ENCODE measurements around the gene RAD51C.
"Not testable (repeated sequence)": the region's sequence is repeated elsewhere in the genome, so short reads cannot be mapped to it uniquely, and the experiment has no call there.

The RAD51C gene

GRCh38 chr17:58734811-58735210 is 42.4 kb downstream of the RAD51C start:
- no peak for DNase-seq (ENCODE audit: low read depth in 2 of 2)

GRCh38 chr17:58741121-58741625 is 48.8 kb downstream of the RAD51C start:
- no peak for DNase-seq (ENCODE audit: low read depth in 2 of 2)

- DNase-seq (ENCODE audit: low read depth in 2 of 2): no peak
Measured at GRCh38 chr17:58747674-58748073, 55.3 kb downstream of the RAD51C start.

GRCh38 chr17:58749627-58750026 is 57.2 kb downstream of the RAD51C start:
- DNase-seq (ENCODE audit: low read depth in 2 of 2): not testable (repeated sequence)

- no peak for DNase-seq (ENCODE audit: low read depth in 2 of 2)
Measured at GRCh38 chr17:58753026-58753425, 60.6 kb downstream of the RAD51C start.

- DNase-seq (ENCODE audit: low read depth in 2 of 2): no peak
Measured at GRCh38 chr17:58755269-58755576, 62.8 kb downstream of the RAD51C start.

- DNase-seq (ENCODE audit: low read depth in 2 of 2): no peak
Measured at GRCh38 chr17:58755577-58756245, 63.3 kb downstream of the RAD51C start, which contains the start of gene PPM1E. PPM1E (plus strand) TSS chr17:58755854.

GRCh38 chr17:58756246-58757161 is 64.1 kb downstream of the RAD51C start:
- no peak for DNase-seq (ENCODE audit: low read depth in 2 of 2)

- DNase-seq (ENCODE audit: low read depth in 2 of 2): no peak
Measured at GRCh38 chr17:58757162-58757613, 64.8 kb downstream of the RAD51C start.

- DNase-seq (ENCODE audit: low read depth in 2 of 2): no peak
Measured at GRCh38 chr17:58758890-58759289, 66.5 kb downstream of the RAD51C start.

GRCh38 chr17:58759522-58759921 is 67.1 kb downstream of the RAD51C start:
- DNase-seq (ENCODE audit: low read depth in 2 of 2): no peak

- DNase-seq (ENCODE audit: low read depth in 2 of 2): no peak
Measured at GRCh38 chr17:58760248-58760647, 67.8 kb downstream of the RAD51C start.

- DNase-seq (ENCODE audit: low read depth in 2 of 2): no peak
Measured at GRCh38 chr17:58763263-58763662, 70.9 kb downstream of the RAD51C start.

- no peak for DNase-seq (ENCODE audit: low read depth in 2 of 2)
Measured at GRCh38 chr17:58764373-58764772, 72.0 kb downstream of the RAD51C start.

- DNase-seq (ENCODE audit: low read depth in 2 of 2): not testable (repeated sequence)
Measured at GRCh38 chr17:58778482-58778881, 86.1 kb downstream of the RAD51C start.

GRCh38 chr17:58779446-58779845 is 87.0 kb downstream of the RAD51C start:
- DNase-seq (ENCODE audit: low read depth in 2 of 2): no peak

- DNase-seq (ENCODE audit: low read depth in 2 of 2): no peak
Measured at GRCh38 chr17:58783380-58783779, 91.0 kb downstream of the RAD51C start.

GRCh38 chr17:58785097-58785496 is 92.7 kb downstream of the RAD51C start:
- DNase-seq (ENCODE audit: low read depth in 2 of 2): no peak
